ENCODE results near the gene TBCCD1. TPM values are rescaled to one million over a fixed set of nuclear protein-coding genes. Genes with fewer than 3 reads are reported as not detected.

The TBCCD1 gene
- total RNA-seq, 1 donor from 2014 or later = 20.1 TPM

DNA sequence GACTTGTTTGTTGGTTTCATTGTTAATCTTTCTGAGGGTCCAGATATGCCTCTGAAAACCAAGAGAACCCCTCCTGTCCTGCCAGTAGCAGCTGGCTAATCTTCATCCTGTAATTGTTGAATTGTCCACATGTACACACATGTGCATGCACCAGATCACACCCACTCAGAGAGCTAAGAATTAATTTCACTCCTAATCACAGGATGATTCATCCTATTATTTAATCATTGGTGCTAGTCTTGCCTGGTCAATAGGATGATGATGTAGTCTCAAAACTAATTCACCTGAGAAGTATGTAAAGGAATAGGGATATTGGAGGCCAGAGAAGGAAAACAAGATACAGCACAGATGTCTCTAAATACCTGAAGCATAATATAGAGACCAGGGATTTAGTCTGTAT lies 37.9 kb upstream of the TBCCD1 start:
- Mint-ChIP-seq H3K9me3 (no peaks in the 10 kb centered on the region), H3K36me3 (ENCODE audit: low read depth) (no peaks in the 10 kb centered on the region), H3K27ac (ENCODE audit: unreplicated experiment) (no peak overlapping the region), H3K27me3 (ENCODE audit: low read depth) (peaks cover 9% of the 10 kb centered on the region), H3K4me1 (no peaks in the 10 kb centered on the region), H3K4me3 (no peak overlapping the region)
- DNase-seq (ENCODE audit: low read depth, low spot score) = no peak
- TF ChIP-seq, protein P1, sequence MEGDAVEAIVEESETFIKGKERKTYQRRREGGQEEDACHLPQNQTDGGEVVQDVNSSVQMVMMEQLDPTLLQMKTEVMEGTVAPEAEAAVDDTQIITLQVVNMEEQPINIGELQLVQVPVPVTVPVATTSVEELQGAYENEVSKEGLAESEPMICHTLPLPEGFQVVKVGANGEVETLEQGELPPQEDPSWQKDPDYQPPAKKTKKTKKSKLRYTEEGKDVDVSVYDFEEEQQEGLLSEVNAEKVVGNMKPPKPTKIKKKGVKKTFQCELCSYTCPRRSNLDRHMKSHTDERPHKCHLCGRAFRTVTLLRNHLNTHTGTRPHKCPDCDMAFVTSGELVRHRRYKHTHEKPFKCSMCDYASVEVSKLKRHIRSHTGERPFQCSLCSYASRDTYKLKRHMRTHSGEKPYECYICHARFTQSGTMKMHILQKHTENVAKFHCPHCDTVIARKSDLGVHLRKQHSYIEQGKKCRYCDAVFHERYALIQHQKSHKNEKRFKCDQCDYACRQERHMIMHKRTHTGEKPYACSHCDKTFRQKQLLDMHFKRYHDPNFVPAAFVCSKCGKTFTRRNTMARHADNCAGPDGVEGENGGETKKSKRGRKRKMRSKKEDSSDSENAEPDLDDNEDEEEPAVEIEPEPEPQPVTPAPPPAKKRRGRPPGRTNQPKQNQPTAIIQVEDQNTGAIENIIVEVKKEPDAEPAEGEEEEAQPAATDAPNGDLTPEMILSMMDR (conservative IDR thresholded peaks at IDR 0.05) = no peak

DNA sequence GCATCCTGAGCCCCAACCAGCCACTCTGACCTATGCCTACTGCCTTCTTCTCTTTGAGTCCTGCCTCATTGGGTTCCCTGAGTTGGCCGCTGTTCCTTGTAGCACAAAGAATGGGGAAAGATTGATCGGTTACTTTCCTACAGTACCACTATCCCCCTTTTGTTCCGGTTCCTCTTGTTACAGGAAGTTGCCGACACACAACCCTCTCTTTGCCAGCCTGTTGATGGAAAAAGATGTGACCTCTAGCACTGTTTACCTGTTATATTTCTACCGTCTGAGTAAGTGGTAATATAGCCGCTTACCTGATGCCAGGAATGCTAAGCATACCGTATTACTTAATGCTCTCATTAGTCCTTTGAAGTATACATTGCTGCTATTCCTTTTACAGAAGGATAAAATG lies 36.0 kb upstream of the TBCCD1 start:
- peak overlapping the region; percentile 10 for H3K27ac Mint-ChIP-seq (ENCODE audit: unreplicated experiment)
- no peaks in the 10 kb centered on the region for H3K36me3 Mint-ChIP-seq (ENCODE audit: low read depth)
- TF ChIP-seq, protein P1 (conservative IDR thresholded peaks at IDR 0.05) = no peak
- peaks cover 9% of the 10 kb centered on the region for H3K27me3 Mint-ChIP-seq (ENCODE audit: low read depth)
- H3K4me3 Mint-ChIP-seq = no peak overlapping the region
- no peak for DNase-seq (ENCODE audit: low read depth, low spot score)
- peaks cover 8% of the 10 kb centered on the region for H3K4me1 Mint-ChIP-seq
- no peaks in the 10 kb centered on the region for H3K9me3 Mint-ChIP-seq

DNA sequence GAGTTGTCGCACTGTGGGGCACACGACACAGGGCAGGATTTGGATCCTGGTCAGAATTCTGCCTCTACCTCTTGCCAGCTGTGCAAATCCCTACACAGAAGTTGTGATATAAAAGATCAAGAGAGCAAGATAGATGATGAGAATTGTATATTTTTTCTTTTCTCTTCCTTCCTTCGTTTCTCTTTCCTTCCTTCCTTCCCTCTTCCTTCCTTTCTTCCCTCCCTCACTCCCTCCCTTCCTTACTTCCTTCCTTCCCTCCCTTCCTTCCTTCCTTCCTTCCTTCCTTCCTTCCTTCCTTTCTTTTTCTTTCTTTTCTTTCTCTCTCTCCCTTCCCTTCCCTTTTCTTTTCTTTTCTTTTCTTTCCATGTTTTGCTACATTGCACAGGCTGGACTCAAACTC lies 33.8 kb upstream of the TBCCD1 start:
- no peak overlapping the region for H3K27ac Mint-ChIP-seq (ENCODE audit: unreplicated experiment)
- no peak overlapping the region for H3K4me3 Mint-ChIP-seq
- no peaks in the 10 kb centered on the region for H3K36me3 Mint-ChIP-seq (ENCODE audit: low read depth)
- peaks cover 13% of the 10 kb centered on the region for H3K4me1 Mint-ChIP-seq
- H3K27me3 Mint-ChIP-seq (ENCODE audit: low read depth) = peaks cover 9% of the 10 kb centered on the region
- TF ChIP-seq, protein P1 (conservative IDR thresholded peaks at IDR 0.05) = no peak
- no peak for DNase-seq (ENCODE audit: low read depth, low spot score)
- no peaks in the 10 kb centered on the region for H3K9me3 Mint-ChIP-seq

DNA sequence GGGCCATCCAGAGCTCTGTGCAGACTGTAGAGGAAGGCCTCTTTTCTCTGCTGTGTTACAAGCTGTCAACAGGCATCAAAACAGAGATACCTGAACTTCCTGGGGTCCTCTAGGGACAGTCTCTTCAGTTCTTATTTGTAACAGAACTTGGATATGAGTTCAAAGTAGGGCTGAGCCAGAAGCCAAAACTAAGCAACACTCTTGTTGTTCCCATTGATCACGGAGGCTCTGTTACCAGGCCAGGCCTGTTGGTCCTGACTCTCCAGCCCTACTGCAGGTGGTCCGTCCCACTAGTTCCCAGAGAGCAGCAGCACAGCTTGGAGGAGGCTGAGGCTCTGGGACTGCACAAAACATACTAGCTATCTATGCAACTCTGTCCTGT lies 32.6 kb upstream of the TBCCD1 start:
- H3K9me3 Mint-ChIP-seq = no peaks in the 10 kb centered on the region
- peaks cover 13% of the 10 kb centered on the region for H3K4me1 Mint-ChIP-seq
- no peaks in the 10 kb centered on the region for H3K36me3 Mint-ChIP-seq (ENCODE audit: low read depth)
- DNase-seq (ENCODE audit: low read depth, low spot score) = no peak
- H3K27me3 Mint-ChIP-seq (ENCODE audit: low read depth) = peaks cover 1% of the 10 kb centered on the region
- H3K27ac Mint-ChIP-seq (ENCODE audit: unreplicated experiment) = no peak overlapping the region
- no peak overlapping the region for H3K4me3 Mint-ChIP-seq
- TF ChIP-seq, protein P1 (conservative IDR thresholded peaks at IDR 0.05) = no peak

DNA sequence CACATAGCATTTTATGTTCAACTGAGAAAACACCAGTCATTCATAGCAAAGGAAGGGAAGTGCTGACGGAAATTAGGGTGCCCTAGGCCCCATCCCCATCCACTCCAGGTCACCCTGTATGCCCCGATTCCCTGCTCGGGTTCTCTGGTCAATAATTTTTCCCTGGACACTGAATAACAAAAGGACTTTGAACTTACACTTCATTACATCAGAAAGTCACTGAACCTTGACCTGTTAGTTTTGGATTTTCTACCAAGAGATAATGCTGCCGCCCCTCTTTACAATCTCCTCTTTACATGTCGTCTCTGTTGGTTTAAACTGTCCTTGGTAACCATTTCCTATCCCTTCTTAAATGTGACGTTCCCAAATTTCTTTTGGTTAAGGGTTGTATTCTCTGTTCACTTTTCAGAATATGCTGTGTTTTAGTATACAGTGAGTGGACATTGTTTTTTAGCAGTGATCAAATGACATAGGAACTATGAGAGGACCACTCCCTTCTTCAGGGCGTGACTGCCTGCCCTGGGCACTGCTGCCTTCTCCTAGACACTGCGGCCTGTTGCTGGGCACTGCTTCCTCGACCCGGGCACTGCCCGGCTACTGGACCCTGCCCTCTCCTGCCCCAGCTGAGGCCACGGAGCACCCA lies 32.1 kb upstream of the TBCCD1 start:
- Mint-ChIP-seq H3K9me3 (no peaks in the 10 kb centered on the region), H3K36me3 (ENCODE audit: low read depth) (no peaks in the 10 kb centered on the region), H3K27me3 (ENCODE audit: low read depth) (no peaks in the 10 kb centered on the region), H3K27ac (ENCODE audit: unreplicated experiment) (no peak overlapping the region), H3K4me1 (peaks cover 13% of the 10 kb centered on the region), H3K4me3 (no peak overlapping the region)
- TF ChIP-seq, protein P1 (conservative IDR thresholded peaks at IDR 0.05) = no peak
- DNase-seq (ENCODE audit: low read depth, low spot score) = no peak
